ENCODE results near the gene PPP1R12C.

DNA sequence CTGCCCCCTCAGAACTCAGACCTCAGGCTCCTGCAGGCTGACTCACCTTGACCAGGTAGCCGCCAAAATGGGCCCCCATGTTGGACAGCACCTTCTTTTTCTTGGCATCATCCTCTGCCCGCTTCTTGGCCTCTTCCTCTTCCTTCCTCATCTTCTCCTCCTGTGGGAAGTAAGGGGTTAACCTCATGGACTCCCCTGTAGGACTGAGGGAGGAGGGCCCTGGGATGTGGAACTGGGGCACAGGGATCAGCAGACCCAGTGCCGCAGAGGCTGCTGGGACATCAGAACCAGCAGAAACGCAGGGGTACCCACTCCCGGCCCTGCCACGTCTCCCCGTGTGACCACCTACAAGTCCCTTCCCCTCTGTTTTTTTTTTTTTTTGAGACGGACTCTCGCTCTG, 20.5 kb upstream of the PPP1R12C start:
- TF ChIP-seq, protein P1, sequence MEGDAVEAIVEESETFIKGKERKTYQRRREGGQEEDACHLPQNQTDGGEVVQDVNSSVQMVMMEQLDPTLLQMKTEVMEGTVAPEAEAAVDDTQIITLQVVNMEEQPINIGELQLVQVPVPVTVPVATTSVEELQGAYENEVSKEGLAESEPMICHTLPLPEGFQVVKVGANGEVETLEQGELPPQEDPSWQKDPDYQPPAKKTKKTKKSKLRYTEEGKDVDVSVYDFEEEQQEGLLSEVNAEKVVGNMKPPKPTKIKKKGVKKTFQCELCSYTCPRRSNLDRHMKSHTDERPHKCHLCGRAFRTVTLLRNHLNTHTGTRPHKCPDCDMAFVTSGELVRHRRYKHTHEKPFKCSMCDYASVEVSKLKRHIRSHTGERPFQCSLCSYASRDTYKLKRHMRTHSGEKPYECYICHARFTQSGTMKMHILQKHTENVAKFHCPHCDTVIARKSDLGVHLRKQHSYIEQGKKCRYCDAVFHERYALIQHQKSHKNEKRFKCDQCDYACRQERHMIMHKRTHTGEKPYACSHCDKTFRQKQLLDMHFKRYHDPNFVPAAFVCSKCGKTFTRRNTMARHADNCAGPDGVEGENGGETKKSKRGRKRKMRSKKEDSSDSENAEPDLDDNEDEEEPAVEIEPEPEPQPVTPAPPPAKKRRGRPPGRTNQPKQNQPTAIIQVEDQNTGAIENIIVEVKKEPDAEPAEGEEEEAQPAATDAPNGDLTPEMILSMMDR (IDR thresholded peaks at IDR 0.05): no peak
- no peak for TF ChIP-seq POLR2A (IDR thresholded peaks at IDR 0.05)
